ENCODE data around the gene EYA2. TPM values are rescaled to one million over a fixed set of nuclear protein-coding genes. Genes with fewer than 3 reads are reported as not detected.

EYA2 gene
- total RNA-seq, 3 donors from 2014 or later (not counting 1 experiment from before 2014, with no cell fraction given), result 0.30 TPM; not detected in 2

- no peaks in the 10 kb centered on the region for H3K9me3 Mint-ChIP-seq
- no peak overlapping the region for H3K27ac Mint-ChIP-seq
- no peak for DNase-seq
- no peaks in the 10 kb centered on the region for H3K4me1 ChIP-seq (ENCODE audit: control insufficient read depth, insufficient read depth, low read length)
- no peak overlapping the region for H3K4me3 Mint-ChIP-seq
- no peak overlapping the region for H3K4me3 ChIP-seq (ENCODE audit: low read length)
- no peaks in the 10 kb centered on the region for H3K4me1 Mint-ChIP-seq
- H3K36me3 Mint-ChIP-seq, result no peaks in the 10 kb centered on the region
- H3K27me3 ChIP-seq (ENCODE audit: control insufficient read depth, insufficient read depth, low read length), result no peaks in the 10 kb centered on the region
- H3K27me3 Mint-ChIP-seq (ENCODE audit: low read depth in 2 of 2), result peaks cover 8 to 14% of the 10 kb centered on the region in 2 donors
- intact Hi-C loops (cut with micrococcal nuclease), result no loop called here
- no peaks in the 10 kb centered on the region for H3K9me3 ChIP-seq (ENCODE audit: control insufficient read depth, insufficient read depth, low read length)
- no peaks in the 10 kb centered on the region for H3K36me3 ChIP-seq (ENCODE audit: control insufficient read depth, insufficient read depth, low read length)
- ATAC-seq, result no peak
- TF ChIP-seq, protein P1, sequence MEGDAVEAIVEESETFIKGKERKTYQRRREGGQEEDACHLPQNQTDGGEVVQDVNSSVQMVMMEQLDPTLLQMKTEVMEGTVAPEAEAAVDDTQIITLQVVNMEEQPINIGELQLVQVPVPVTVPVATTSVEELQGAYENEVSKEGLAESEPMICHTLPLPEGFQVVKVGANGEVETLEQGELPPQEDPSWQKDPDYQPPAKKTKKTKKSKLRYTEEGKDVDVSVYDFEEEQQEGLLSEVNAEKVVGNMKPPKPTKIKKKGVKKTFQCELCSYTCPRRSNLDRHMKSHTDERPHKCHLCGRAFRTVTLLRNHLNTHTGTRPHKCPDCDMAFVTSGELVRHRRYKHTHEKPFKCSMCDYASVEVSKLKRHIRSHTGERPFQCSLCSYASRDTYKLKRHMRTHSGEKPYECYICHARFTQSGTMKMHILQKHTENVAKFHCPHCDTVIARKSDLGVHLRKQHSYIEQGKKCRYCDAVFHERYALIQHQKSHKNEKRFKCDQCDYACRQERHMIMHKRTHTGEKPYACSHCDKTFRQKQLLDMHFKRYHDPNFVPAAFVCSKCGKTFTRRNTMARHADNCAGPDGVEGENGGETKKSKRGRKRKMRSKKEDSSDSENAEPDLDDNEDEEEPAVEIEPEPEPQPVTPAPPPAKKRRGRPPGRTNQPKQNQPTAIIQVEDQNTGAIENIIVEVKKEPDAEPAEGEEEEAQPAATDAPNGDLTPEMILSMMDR (IDR thresholded peaks at IDR 0.05), result no peak
- 28% methylated on average over 5 of the region's 7 CpGs for WGBS (ENCODE audit: insufficient coverage)
- H3K27ac ChIP-seq (ENCODE audit: low read length), result no peak overlapping the region
Observed at GRCh38 chr20:47118641-47119040, 224.0 kb downstream of the EYA2 start.

GRCh38 chr20:47120346-47120936 is 225.8 kb downstream of the EYA2 start:
- intact Hi-C loops (cut with micrococcal nuclease), result no loop called here
- Mint-ChIP-seq H3K36me3 (no peaks in the 10 kb centered on the region), H3K4me3 (no peak overlapping the region), H3K4me1 (no peaks in the 10 kb centered on the region), H3K9me3 (no peaks in the 10 kb centered on the region), H3K27ac (no peak overlapping the region), H3K27me3 (ENCODE audit: low read depth in 2 of 2) (peaks cover 14 to 18% of the 10 kb centered on the region in 2 donors)
- no peak for ATAC-seq
- H3K4me3 ChIP-seq (ENCODE audit: low read length), result no peak overlapping the region
- no peaks in the 10 kb centered on the region for H3K9me3 ChIP-seq (ENCODE audit: control insufficient read depth, insufficient read depth, low read length)
- peaks cover 3% of the 10 kb centered on the region for H3K4me1 ChIP-seq (ENCODE audit: control insufficient read depth, insufficient read depth, low read length)
- DNase-seq, result no peak
- no peaks in the 10 kb centered on the region for H3K36me3 ChIP-seq (ENCODE audit: control insufficient read depth, insufficient read depth, low read length)
- no peaks in the 10 kb centered on the region for H3K27me3 ChIP-seq (ENCODE audit: control insufficient read depth, insufficient read depth, low read length)
- 91% methylated on average over 10 of the region's 10 CpGs for WGBS (ENCODE audit: insufficient coverage)
- TF ChIP-seq, protein P1 (IDR thresholded peaks at IDR 0.05), result no peak
- H3K27ac ChIP-seq (ENCODE audit: low read length), result no peak overlapping the region

GRCh38 chr20:47122560-47122959 is 227.9 kb downstream of the EYA2 start:
- no peaks in the 10 kb centered on the region for H3K36me3 Mint-ChIP-seq
- no peak overlapping the region for H3K27ac ChIP-seq (ENCODE audit: low read length)
- TF ChIP-seq, protein P1 (IDR thresholded peaks at IDR 0.05), result no peak
- H3K4me3 ChIP-seq (ENCODE audit: low read length), result no peak overlapping the region
- H3K4me1 Mint-ChIP-seq, result no peaks in the 10 kb centered on the region
- H3K27me3 ChIP-seq (ENCODE audit: control insufficient read depth, insufficient read depth, low read length), result no peaks in the 10 kb centered on the region
- H3K36me3 ChIP-seq (ENCODE audit: control insufficient read depth, insufficient read depth, low read length), result no peaks in the 10 kb centered on the region
- ATAC-seq, result no peak
- peaks cover 27 to 30% of the 10 kb centered on the region in 2 donors for H3K27me3 Mint-ChIP-seq (ENCODE audit: low read depth in 2 of 2)
- no peak overlapping the region for H3K27ac Mint-ChIP-seq
- DNase-seq, result no peak
- WGBS (ENCODE audit: insufficient coverage), result 79% methylated on average over 3 of the region's 3 CpGs
- H3K9me3 ChIP-seq (ENCODE audit: control insufficient read depth, insufficient read depth, low read length), result no peaks in the 10 kb centered on the region
- no peak overlapping the region for H3K4me3 Mint-ChIP-seq
- intact Hi-C loops (cut with micrococcal nuclease), result no loop called here
- peaks cover 3% of the 10 kb centered on the region for H3K4me1 ChIP-seq (ENCODE audit: control insufficient read depth, insufficient read depth, low read length)
- no peaks in the 10 kb centered on the region for H3K9me3 Mint-ChIP-seq

- H3K36me3 ChIP-seq (ENCODE audit: control insufficient read depth, insufficient read depth, low read length), result no peaks in the 10 kb centered on the region
- H3K27ac ChIP-seq (ENCODE audit: low read length), result peak overlapping the region; percentile 52
- TF ChIP-seq, protein P1 (IDR thresholded peaks at IDR 0.05), result no peak
- no peaks in the 10 kb centered on the region for H3K36me3 Mint-ChIP-seq
- no peaks in the 10 kb centered on the region for H3K27me3 ChIP-seq (ENCODE audit: control insufficient read depth, insufficient read depth, low read length)
- WGBS (ENCODE audit: insufficient coverage), result 75% methylated on average over 1 of the region's 3 CpGs
- H3K4me1 Mint-ChIP-seq, result no peaks in the 10 kb centered on the region
- DNase-seq (no peak), ATAC-seq (no peak)
- intact Hi-C loops (cut with micrococcal nuclease), result no loop called here
- H3K9me3 Mint-ChIP-seq, result no peaks in the 10 kb centered on the region
- peaks cover 22 to 37% of the 10 kb centered on the region in 2 donors for H3K27me3 Mint-ChIP-seq (ENCODE audit: low read depth in 2 of 2)
- no peak overlapping the region for H3K4me3 ChIP-seq (ENCODE audit: low read length)
- H3K27ac Mint-ChIP-seq, result no peak overlapping the region
- no peak overlapping the region for H3K4me3 Mint-ChIP-seq
- peaks cover 3% of the 10 kb centered on the region for H3K4me1 ChIP-seq (ENCODE audit: control insufficient read depth, insufficient read depth, low read length)
- no peaks in the 10 kb centered on the region for H3K9me3 ChIP-seq (ENCODE audit: control insufficient read depth, insufficient read depth, low read length)
Observed at GRCh38 chr20:47124181-47124717, 229.6 kb downstream of the EYA2 start.

Measured in natural killer cell (primary cell).